PC-9 (cell line): ENCODE data around the gene DCTN2. TPM values are rescaled to one million over a fixed set of nuclear protein-coding genes. Genes with fewer than 3 reads are reported as not detected.

Source experiments
- BruUV-seq: library from RNA; stranded (reverse); fragments of 400-500 nt; replicated peaks from 2 replicates; lab custom pipeline; 2021; lab: Mats Ljungman, UMichigan
- CTCF ChIA-PET: fragments of 300-600 bp; sonication (Branson Sonifier 250); formaldehyde crosslinking; loops from one replicate; lab custom pipeline; 2022; ENCODE audit warnings: antibody characterized with exemption; lab: Charles Lee
- POLR2A ChIA-PET: fragments of 300-600 bp; sonication (Branson Sonifier 250); formaldehyde crosslinking; loops from one replicate; lab custom pipeline; 2022; ENCODE audit warnings: antibody characterized with exemption; ENCODE audit not compliant: unreplicated experiment; lab: Charles Lee
- DNase-seq, 2 experiments: peaks; one replicate each; pipeline versions ENCODE4 v3.0.0 to v3.0.0-alpha.2; 2015 to 2022; ENCODE audit warnings: mixed read lengths in 1 of 2
- H2AFZ ChIP-seq: fragments of 200-600 bp; sonication (generic); 2 replicates; pipeline ENCODE4 v1.8.1; 2017; ENCODE audit warnings: antibody characterized with exemption
- H3F3A ChIP-seq: fragments of 200-600 bp; sonication (generic); 2 replicates; pipeline ENCODE4 v1.8.1; 2017; ENCODE audit warnings: antibody characterized with exemption, mild to moderate bottlenecking, low read depth; ENCODE audit not compliant: insufficient read depth
- H3K27ac ChIP-seq: fragments of 200-600 bp; sonication (generic); 2 replicates; pipeline ENCODE4 v1.6.1; 2016; ENCODE audit warnings: mixed run types
- H3K27me3 ChIP-seq: fragments of 200-600 bp; sonication (generic); 2 replicates; pipeline ENCODE4 v1.6.1; 2016; ENCODE audit warnings: low read depth, mixed run types; ENCODE audit not compliant: insufficient read depth
- H3K36me3 ChIP-seq: fragments of 200-600 bp; sonication (generic); 2 replicates; pipeline ENCODE4 v1.6.1; 2016; ENCODE audit warnings: low read depth, mixed run types
- H3K4me1 ChIP-seq: fragments of 200-600 bp; sonication (generic); replicated peaks from 2 replicates; pipeline ENCODE4 v1.6.1; 2016; ENCODE audit warnings: mixed run types; ENCODE audit not compliant: insufficient read depth
- H3K4me2 ChIP-seq: fragments of 200-600 bp; sonication (generic); 2 replicates; pipeline ENCODE4 v1.6.1; 2017; ENCODE audit warnings: mixed run types
- H3K4me3 ChIP-seq: fragments of 200-600 bp; sonication (generic); 2 replicates; pipeline ENCODE4 v1.6.1; 2016; ENCODE audit warnings: mixed run types
- H3K79me2 ChIP-seq: fragments of 200-600 bp; sonication (generic); 2 replicates; pipeline ENCODE4 v1.6.1; 2017; ENCODE audit warnings: low read depth, mixed run types
- H3K9me2 ChIP-seq: fragments of 200-600 bp; sonication (generic); 2 replicates; pipeline ENCODE4 v1.8.1; 2017; ENCODE audit warnings: mild to moderate bottlenecking; ENCODE audit not compliant: insufficient read depth
- H3K9me3 ChIP-seq: fragments of 200-600 bp; sonication (generic); 2 replicates; pipeline ENCODE4 v1.8.1; 2016; ENCODE audit warnings: low read depth; ENCODE audit not compliant: insufficient read depth
- H4K20me1 ChIP-seq: fragments of 200-600 bp; sonication (generic); 2 replicates; pipeline ENCODE4 v1.8.1; 2017; ENCODE audit not compliant: insufficient read depth
- EZH2 ChIP-seq: fragments of 200-600 bp; sonication (generic); IDR thresholded peaks from 2 replicates; pipeline ENCODE4 v1.8.0; 2017; ENCODE audit warnings: antibody characterized with exemption, low read depth
- intact Hi-C: fragments of 100-400 bp; cut with micrococcal nuclease; formaldehyde crosslinking; loops from one replicate; pipeline ENCODE4 v1.10.0; 2022; ENCODE audit not compliant: unreplicated experiment
- total RNA-seq: library from RNA; stranded (reverse); gene quantifications from 2 replicates; pipeline ENCODE4 v1.2.3, GENCODE V29; 2021
- TF ChIP-seq, protein P1 (sequence below): fragments of 200-600 bp; sonication (generic); conservative IDR thresholded peaks from 2 replicates; pipeline ENCODE4 v1.6.1; 2017; ENCODE audit warnings: mixed run types, antibody characterized with exemption, mild to moderate bottlenecking, moderate library complexity

DCTN2 gene
- total RNA-seq, 1 experiment from 2014 or later: 105 TPM

DNA sequence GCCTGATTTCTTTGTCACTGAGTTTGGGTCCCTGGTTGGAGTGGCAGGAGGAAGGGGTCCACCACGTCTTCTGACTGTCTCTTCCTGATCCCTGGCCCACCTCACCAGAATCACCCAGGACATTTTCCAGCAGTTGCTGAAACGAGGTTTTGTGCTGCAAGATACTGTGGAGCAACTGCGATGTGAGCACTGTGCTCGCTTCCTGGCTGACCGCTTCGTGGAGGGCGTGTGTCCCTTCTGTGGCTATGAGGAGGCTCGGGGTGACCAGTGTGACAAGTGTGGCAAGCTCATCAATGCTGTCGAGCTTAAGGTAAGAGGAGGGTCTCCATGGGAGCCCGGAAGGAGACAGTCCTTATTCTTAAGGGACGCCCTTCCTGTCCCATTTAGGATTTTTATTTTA lies 46.8 kb downstream of the DCTN2 start:
- Histone ChIP-seq H3F3A (peaks cover 9% of the 10 kb centered on the region; the same call in 1 of the 2 replicates), H3K27ac (no peak overlapping the region), H3K4me2 (no peak overlapping the region), H3K79me2 (0 out of 2 replicates have a peak, but pooled peaks cover 4% of the 10 kb centered on the region), H3K9me2 (no peaks in the 10 kb centered on the region), H2AFZ (no peak overlapping the region), H3K36me3 (peaks cover 47% of the 10 kb centered on the region), H4K20me1 (peaks cover 57% of the 10 kb centered on the region), H3K9me3 (no peaks in the 10 kb centered on the region), H3K27me3 (no peaks in the 10 kb centered on the region), H3K4me1 (no peaks in the 10 kb centered on the region), H3K4me3 (no peak overlapping the region)
- CTCF ChIA-PET: no interaction called here
- BruUV-seq: no TSS peak
- intact Hi-C loops: no loop called here
- TF ChIP-seq, protein P1, sequence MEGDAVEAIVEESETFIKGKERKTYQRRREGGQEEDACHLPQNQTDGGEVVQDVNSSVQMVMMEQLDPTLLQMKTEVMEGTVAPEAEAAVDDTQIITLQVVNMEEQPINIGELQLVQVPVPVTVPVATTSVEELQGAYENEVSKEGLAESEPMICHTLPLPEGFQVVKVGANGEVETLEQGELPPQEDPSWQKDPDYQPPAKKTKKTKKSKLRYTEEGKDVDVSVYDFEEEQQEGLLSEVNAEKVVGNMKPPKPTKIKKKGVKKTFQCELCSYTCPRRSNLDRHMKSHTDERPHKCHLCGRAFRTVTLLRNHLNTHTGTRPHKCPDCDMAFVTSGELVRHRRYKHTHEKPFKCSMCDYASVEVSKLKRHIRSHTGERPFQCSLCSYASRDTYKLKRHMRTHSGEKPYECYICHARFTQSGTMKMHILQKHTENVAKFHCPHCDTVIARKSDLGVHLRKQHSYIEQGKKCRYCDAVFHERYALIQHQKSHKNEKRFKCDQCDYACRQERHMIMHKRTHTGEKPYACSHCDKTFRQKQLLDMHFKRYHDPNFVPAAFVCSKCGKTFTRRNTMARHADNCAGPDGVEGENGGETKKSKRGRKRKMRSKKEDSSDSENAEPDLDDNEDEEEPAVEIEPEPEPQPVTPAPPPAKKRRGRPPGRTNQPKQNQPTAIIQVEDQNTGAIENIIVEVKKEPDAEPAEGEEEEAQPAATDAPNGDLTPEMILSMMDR: no peak
- DNase-seq: no peak
- POLR2A ChIA-PET: no interaction called here

DNA sequence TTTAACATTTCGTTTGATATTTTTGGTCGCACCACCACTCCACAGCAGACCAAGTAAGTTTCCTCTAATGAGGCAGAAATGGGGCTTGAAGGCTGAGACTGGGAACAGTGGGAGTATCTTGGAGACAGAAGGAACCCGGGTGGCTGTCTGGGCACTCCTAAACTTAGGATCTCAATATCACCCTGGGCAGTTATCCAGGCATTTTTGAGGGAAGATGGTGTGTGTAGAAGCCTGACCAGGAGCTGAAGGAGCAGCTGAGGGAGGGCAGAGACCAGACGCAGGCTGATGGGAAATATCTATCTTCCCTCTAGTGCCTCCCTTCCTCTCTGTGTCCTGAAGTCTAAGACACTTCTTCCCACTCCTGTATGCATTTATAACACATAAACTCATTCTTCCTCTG lies 48.4 kb downstream of the DCTN2 start:
- peaks cover 9% of the 10 kb centered on the region; the same call in 1 of the 2 replicates for H3F3A ChIP-seq
- no peaks in the 10 kb centered on the region for H3K9me2 ChIP-seq
- H3K4me3 ChIP-seq: no peak overlapping the region
- intact Hi-C loops: no loop called here
- no peak for DNase-seq
- no peak overlapping the region for H3K4me2 ChIP-seq
- POLR2A ChIA-PET: no interaction called here
- no peak overlapping the region for H3K27ac ChIP-seq
- 0 out of 2 replicates have a peak, but pooled peaks cover 4% of the 10 kb centered on the region for H3K79me2 ChIP-seq
- CTCF ChIA-PET: no interaction called here
- no peaks in the 10 kb centered on the region for H3K27me3 ChIP-seq
- BruUV-seq: no TSS peak
- H3K36me3 ChIP-seq: peaks cover 44% of the 10 kb centered on the region
- peaks cover 57% of the 10 kb centered on the region for H4K20me1 ChIP-seq
- H2AFZ ChIP-seq: no peak overlapping the region
- H3K9me3 ChIP-seq: no peaks in the 10 kb centered on the region
- H3K4me1 ChIP-seq: no peaks in the 10 kb centered on the region
- TF ChIP-seq EZH2: no peak
- TF ChIP-seq, protein P1: no peak

DNA sequence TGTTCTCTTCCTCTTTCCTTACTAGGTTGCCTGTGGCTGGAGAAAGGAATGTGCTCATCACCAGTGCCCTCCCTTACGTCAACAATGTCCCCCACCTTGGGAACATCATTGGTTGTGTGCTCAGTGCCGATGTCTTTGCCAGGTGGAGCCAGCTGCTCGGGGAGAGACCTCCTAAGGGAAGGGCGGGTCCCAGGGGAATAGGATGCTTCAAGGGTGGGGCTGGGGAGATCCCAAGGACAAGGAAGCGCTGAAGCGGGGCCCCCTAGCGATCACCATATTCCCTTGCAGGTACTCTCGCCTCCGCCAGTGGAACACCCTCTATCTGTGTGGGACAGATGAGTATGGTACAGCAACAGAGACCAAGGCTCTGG lies 48.9 kb downstream of the DCTN2 start:
- Histone ChIP-seq H3K4me3 (no peak overlapping the region), H3K79me2 (0 out of 2 replicates have a peak, but pooled peaks cover 4% of the 10 kb centered on the region), H3K27me3 (no peaks in the 10 kb centered on the region), H3K9me2 (no peaks in the 10 kb centered on the region), H2AFZ (no peak overlapping the region), H3K36me3 (peaks cover 44% of the 10 kb centered on the region), H3F3A (peaks cover 9% of the 10 kb centered on the region; the same call in 1 of the 2 replicates), H4K20me1 (peaks cover 57% of the 10 kb centered on the region), H3K27ac (no peak overlapping the region), H3K9me3 (no peaks in the 10 kb centered on the region), H3K4me1 (no peaks in the 10 kb centered on the region), H3K4me2 (no peak overlapping the region)
- TF ChIP-seq, protein P1: no peak
- TF ChIP-seq EZH2: no peak
- intact Hi-C loops: no loop called here
- BruUV-seq: no TSS peak
- ChIA-PET POLR2A (no interaction called here), CTCF (interaction anchor here (0.6 kb wide), 1 partner anchor 27 kb away, joined by 4 read pairs; no protein-coding TSS in a partner anchor)
- DNase-seq: no peak
